HG03139 (cell line): Measurements from ENCODE around the gene CMIP.
"Not testable (repeated sequence)": the region's sequence is repeated elsewhere in the genome, so short reads cannot be mapped to it uniquely, and the experiment has no call there.

Experiments
- ATAC-seq: cut with Tn5 transposase; IDR thresholded peaks from one replicate; pipeline ENCODE4 v1.9.1; 2021; ENCODE audit not compliant: unreplicated experiment

Gene CMIP

DNA sequence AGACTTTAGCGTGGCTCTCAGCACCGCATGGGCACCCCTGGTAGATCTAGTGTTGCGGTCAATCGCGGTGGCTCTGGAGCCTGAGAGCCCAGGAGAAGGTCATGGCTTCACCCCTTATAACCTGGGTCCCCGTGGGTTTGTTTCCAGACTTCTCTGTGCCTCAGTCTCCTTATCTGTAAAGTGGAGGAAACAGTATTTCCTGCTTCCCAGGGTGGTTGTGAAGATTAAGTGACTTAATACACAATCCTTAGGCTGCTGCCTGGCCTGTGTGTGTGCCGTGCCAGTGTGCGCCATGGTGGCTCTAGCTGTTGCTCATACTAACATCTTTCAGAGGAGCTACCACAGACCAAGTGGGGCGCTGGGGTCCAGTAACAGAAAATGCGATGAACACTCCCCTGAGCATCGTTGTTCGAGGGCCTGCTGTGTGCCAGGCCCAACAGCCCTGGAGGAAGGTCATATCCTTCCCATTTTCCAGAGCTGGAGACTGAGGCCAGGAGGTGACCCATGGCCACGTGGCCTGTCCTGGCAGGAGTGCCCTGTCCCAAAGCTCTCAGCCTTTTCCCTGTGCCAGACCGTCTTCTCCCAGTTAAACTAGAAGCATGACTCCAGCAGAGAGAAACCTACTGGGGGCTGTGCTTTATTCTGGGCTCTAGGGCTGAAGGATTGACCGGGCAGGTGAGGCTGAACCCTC lies 70.1 kb downstream of the CMIP start:
- no peak for ATAC-seq

DNA sequence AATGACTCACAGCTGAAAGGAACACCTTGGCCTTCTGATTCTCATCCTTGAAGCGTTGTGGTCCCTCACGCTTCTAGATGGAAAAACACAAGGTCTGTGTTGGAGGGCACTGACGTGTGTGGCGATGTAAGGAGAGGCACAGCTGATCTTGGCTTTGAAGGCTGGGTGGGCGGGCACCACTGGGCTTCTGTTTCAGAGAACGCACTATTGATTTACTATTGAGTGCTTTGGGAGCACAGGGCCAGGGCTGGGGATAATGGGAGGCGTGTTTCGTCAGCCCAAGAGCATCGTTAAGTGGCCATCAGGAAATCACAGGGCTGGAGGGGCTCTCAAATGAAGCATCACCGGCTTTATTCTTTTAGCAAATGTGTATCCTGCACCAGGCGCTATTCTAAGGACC lies 70.7 kb downstream of the CMIP start:
- no peak for ATAC-seq

- ATAC-seq, result no peak
These were observed 71.1 kb downstream of the CMIP start for GRCh38 chr16:81515721-81516120.

- ATAC-seq, result no peak
These were observed 72.0 kb downstream of the CMIP start for GRCh38 chr16:81516478-81517149.

DNA sequence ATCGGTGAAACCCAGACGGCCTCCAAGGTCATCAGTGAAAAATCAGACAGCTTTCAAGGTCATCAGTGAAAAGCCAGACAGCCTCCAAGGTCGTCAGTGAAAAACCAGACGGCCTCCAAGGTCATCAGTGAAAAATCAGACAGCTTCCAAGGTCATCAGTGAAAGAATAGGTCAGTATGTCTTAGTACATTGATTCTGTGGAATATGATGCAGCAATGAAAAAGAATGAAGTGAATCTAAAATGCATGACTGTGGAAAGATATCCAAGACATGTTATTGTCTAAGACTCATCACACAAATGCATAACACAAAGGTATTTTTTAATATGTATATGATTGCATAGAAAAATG lies 72.5 kb downstream of the CMIP start:
- ATAC-seq, result no peak

- ATAC-seq, result no peak
These were observed 73.2 kb downstream of the CMIP start for GRCh38 chr16:81517629-81518438.

DNA sequence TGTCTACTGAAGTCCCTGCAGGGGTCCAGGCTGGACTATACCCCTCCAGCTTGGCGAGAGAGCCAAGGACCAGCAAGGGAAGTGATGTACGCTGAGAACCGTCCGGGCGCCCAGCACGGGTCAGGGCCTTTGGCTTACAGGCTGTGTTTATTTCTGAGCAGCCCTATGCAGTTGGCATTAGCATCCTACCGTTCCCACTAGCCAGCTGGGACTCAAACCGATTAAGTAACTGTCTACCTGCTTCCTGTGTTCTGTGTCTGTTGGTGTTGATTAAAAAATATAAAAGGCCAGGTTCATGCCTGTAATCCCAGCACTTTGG lies 73.8 kb downstream of the CMIP start:
- ATAC-seq, result no peak

GRCh38 chr16:81519301-81520150 lies 74.9 kb downstream of the CMIP start:
- ATAC-seq, result no peak

GRCh38 chr16:81520151-81520470 lies 75.5 kb downstream of the CMIP start:
- no peak for ATAC-seq

DNA sequence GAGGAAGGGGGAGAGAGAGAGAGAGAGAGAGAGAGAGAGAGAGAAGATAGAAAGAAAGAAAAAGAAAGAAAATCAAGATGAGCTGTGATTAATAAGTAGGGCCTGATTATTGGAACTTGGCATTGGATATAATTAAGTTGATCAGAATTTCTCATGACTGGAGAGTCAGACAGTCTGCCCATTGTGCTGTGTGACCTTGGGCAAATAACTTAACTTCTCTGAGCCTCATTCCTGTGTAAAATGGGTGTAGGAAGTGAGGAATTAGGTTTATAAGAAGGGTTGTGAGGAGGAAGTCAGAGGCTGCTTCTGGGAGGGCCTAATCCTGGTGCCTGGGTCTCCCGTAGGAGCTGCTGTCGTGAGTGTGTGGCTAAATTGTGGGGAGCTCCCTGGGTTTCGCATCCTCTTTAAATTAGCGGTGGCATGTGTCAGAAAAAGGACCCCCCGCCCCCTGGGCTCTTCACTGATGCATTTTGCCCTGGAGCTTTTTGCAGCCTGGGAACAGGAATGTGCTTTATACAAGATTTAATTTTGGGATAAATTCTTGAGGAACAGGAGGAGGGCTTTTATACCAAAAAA lies 76.0 kb downstream of the CMIP start:
- no peak for ATAC-seq

DNA sequence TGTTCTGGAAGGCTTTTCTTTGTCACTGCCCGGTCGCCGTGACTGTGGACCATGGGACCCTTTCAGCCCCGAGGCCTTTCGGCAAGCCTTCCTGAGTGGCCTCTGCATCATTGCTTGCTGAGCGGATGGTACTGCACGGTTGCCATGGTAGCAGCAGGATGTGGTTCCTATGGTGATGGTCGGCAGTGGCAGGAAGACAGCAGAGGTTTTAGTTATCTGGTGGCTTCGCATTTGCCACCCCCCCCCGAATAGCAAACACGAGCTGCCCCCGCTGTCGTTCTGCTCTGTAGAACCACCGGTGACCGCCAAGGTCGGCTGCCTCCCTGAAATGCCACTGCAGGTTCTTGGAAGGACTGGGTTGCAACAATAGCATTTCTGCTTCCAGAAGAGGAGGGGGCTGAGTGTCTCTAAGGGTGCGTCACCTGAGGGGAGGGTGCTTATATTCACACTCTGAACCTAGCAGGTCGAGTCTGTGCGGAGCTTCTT lies 76.6 kb downstream of the CMIP start:
- ATAC-seq, result no peak

GRCh38 chr16:81522108-81522701 lies 77.6 kb downstream of the CMIP start:
- ATAC-seq, result no peak

GRCh38 chr16:81522851-81523250 lies 78.2 kb downstream of the CMIP start:
- not testable (repeated sequence) for ATAC-seq

- ATAC-seq, result no peak
These were observed 78.9 kb downstream of the CMIP start for GRCh38 chr16:81523387-81524115.

DNA sequence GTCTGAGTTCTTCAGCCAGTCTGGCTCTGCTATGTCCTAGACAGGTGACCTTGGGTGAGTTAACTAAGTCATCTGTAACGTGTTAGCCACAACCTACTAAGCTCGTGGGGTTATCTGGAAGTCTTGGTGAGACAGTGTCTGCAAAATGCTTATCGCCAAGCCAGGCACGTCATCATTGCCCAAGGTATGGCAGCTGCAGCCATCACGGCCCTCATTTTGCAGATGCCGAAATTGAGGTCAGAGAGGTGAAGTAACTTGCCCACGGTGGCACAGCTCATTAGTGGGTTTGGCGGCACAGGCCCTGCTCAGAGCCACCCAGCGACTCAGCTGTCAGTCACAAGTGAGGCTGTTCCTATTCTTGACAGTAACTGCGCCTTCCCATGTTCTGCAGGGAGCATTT lies 79.8 kb downstream of the CMIP start:
- no peak for ATAC-seq

- ATAC-seq, result not testable (repeated sequence)
These were observed 80.3 kb downstream of the CMIP start for GRCh38 chr16:81524885-81525284.

DNA sequence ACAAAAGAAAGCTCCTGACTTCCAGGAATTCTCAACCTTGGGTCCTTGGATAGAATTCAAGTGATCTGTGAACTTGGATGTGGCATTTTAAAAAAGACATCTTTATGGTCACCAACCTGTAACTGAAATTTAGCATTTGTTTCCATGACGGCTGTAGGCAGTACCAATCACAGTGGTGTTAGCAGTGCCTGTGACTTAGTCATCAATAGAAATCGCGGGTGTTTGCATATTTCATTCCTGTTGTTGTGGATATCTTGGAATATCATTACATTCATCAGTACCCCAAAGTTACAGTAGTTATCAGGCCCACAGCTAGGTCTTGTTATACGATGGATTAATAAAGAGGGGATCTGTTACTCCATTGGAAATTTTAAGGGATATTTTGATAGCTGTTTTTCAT lies 81.6 kb downstream of the CMIP start:
- no peak for ATAC-seq

DNA sequence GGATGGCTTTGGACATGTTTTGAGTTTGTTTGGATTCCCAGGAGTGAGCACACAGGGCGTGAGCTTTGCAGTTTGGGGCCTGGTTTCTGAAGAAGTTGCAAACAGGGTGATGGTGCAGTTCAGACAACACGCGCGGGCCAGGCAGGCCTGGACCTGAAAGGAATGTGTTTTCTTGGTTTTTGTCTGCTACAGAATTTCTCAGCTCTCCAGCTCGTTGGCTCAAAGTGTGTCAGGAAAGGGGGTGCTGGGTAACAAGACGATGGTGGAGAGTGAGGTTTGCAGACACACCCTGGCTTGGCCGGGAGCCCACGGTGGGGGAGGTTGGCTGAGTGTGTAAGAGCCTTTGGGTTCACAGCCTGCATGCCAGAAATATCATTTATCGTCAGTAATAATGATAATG lies 82.3 kb downstream of the CMIP start:
- no peak for ATAC-seq

DNA sequence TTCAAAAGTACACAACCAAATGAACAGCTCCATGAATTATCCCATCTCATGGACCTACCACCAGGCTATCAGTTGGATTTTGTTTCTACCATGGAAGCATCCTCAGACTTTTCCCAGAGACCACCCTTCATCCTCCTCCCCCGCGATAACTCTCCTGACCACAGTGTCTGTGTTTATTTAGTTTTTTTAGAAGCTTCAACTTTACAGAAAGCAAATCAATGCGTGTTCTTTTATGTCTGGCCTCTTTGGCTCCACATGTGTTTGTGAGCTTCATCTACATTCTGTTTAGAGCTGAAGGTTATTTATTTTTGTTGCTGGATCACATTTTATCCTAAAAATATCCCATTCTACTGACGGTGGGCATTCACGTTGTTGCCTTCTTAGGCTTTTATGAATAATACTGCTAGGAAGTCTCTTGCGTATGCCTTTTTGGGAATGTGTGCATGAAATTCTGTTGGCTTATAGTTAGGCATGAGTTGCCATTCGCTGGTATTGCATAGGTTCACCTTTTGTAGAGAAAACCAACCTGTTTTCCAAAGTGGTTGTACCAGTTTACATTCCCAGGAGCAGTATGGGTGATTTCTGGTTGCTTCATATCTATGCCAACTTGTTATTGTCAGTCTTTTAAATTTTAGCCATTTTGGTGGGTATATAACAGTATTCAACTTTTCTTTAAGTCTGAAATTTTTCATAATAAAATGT lies 83.0 kb downstream of the CMIP start:
- no peak for ATAC-seq
